Suprapubic skin (tissue), 4 donors: ENCODE data around the gene PRRX2. TPM values are rescaled to one million over a fixed set of nuclear protein-coding genes. Genes with fewer than 3 reads are reported as not detected.

Experiments used
- DNase-seq, 2 donors: peaks; one replicate each; pipeline ENCODE4 v3.0.0-alpha.2; 2019; ENCODE audit warnings: low spot score in 2 of 2
- H3K27ac ChIP-seq: fragments of 200-600 bp; sonication (generic); one replicate; pipeline ENCODE4 v1.5.1; 2019
- H3K27me3 ChIP-seq: fragments of 200-600 bp; sonication (generic); one replicate; pipeline ENCODE4 v1.5.1; 2019
- H3K36me3 ChIP-seq: fragments of 200-600 bp; sonication (generic); one replicate; pipeline ENCODE4 v1.5.1; 2019
- H3K4me1 ChIP-seq: fragments of 200-600 bp; sonication (generic); one replicate; pipeline ENCODE4 v1.5.1; 2019
- H3K4me3 ChIP-seq: fragments of 200-600 bp; sonication (generic); one replicate; pipeline ENCODE4 v1.5.1; 2019; ENCODE audit warnings: mild to moderate bottlenecking
- H3K9me3 ChIP-seq: fragments of 200-600 bp; sonication (generic); one replicate; pipeline ENCODE4 v1.5.1; 2019
- CTCF ChIP-seq, 2 donors: fragments of 200-600 bp in 1 of 2; fragments of 450-650 bp in 1 of 2; sonication (generic) in 1 of 2; IDR thresholded peaks; one replicate each; pipeline ENCODE4 v1.5.1; 2016 to 2019; ENCODE audit warnings: antibody characterized with exemption in 2 of 2, mild to moderate bottlenecking in 1 of 2, moderate library complexity in 1 of 2
- EP300 ChIP-seq: sonication (generic); formaldehyde crosslinking; IDR thresholded peaks from one replicate; pipeline ENCODE4 v1.6.1; 2017; ENCODE audit warnings: antibody characterized with exemption
- POLR2A ChIP-seq, 2 donors: fragments of 450-650 bp; IDR thresholded peaks; one replicate each; pipeline ENCODE4 v1.6.1; 2017; ENCODE audit warnings: antibody characterized with exemption in 2 of 2, mild to moderate bottlenecking in 2 of 2, moderate library complexity in 2 of 2
- POLR2AphosphoS5 ChIP-seq, 3 donors: sonication (generic); formaldehyde crosslinking; IDR thresholded peaks; one replicate each; pipeline ENCODE4 v1.6.1; 2017; ENCODE audit warnings: antibody characterized with exemption in 3 of 3
- WGBS: methylation state at CpG from one replicate; pipeline ENCODE4 v1.1.5; 2018; 5-methylcytosine and 5-hydroxymethylcytosine counted together
- total RNA-seq, 4 donors: library from RNA; depleted of rRNA; stranded (reverse); fragments of >200 nt; gene quantifications; one replicate each; pipeline ENCODE4 v1.1.0, GENCODE V29; 2016

The PRRX2 gene
- total RNA-seq, 4 donors from 2014 or later = 9.9 to 16.9 (median 14.0) TPM

GRCh38 chr9:129770741-129771140 is 105.3 kb downstream of the PRRX2 start:
- H3K27me3 ChIP-seq = no peaks in the 10 kb centered on the region
- H3K4me1 ChIP-seq = peaks cover 7% of the 10 kb centered on the region
- TF ChIP-seq EP300 (no peak), POLR2A (IDR thresholded peaks at IDR 0.05) (no peak), CTCF (IDR thresholded peaks at IDR 0.05) (no peak), POLR2AphosphoS5 (IDR thresholded peaks at IDR 0.05) (no peak)
- no peaks in the 10 kb centered on the region for H3K9me3 ChIP-seq
- WGBS = 83% methylated on average over 5 of the region's 5 CpGs
- no peaks in the 10 kb centered on the region for H3K36me3 ChIP-seq
- no peak overlapping the region for H3K4me3 ChIP-seq
- no peak for DNase-seq
- no peak overlapping the region for H3K27ac ChIP-seq

Other genes with a start within 250 kb of the PRRX2 start
- gene C9orf50, start 44.5 kb upstream of the PRRX2 start, total RNA-seq = under 1 TPM in 1 of 4 donors, not detected in 3; 0.64 TPM
- 10 to 100 TPM; 19.4 to 25.0 (median 20.8) TPM for gene NTMT1, start 39.5 kb upstream of the PRRX2 start, total RNA-seq
- 10 to 100 TPM; 25.6 to 41.5 (median 37.6) TPM for gene ASB6, start 23.5 kb upstream of the PRRX2 start, total RNA-seq
- 10 to 100 TPM; 21.8 to 38.8 (median 24.0) TPM for gene PTGES, start 87.4 kb downstream of the PRRX2 start, total RNA-seq
- gene TOR1B, start 137.5 kb downstream of the PRRX2 start, total RNA-seq = 10 to 100 TPM; 18.0 to 24.5 (median 20.8) TPM
- gene TOR1A, start 158.5 kb downstream of the PRRX2 start, total RNA-seq = 10 to 100 TPM; 31.7 to 44.7 (median 36.3) TPM
- gene C9orf78, start 169.6 kb downstream of the PRRX2 start, total RNA-seq = 10 to 100 TPM; 32.7 to 71.9 (median 43.7) TPM
- gene USP20, start 169.8 kb downstream of the PRRX2 start, total RNA-seq = 10 to 100 TPM; 22.6 to 51.4 (median 34.4) TPM